Measurements from ENCODE around the gene ARFRP1.
"Not testable (repeated sequence)": the region's sequence is repeated elsewhere in the genome, so short reads cannot be mapped to it uniquely, and the experiment has no call there.

ARFRP1 gene

GRCh38 chr20:63732118-63733095, 24.6 kb upstream of the ARFRP1 start:
- no peak for DNase-seq

GRCh38 chr20:63731410-63731809, 23.6 kb upstream of the ARFRP1 start:
- no peak for DNase-seq

GRCh38 chr20:63730189-63730733, 22.5 kb upstream of the ARFRP1 start:
- not testable (repeated sequence) for DNase-seq

- not testable (repeated sequence) for DNase-seq
Measured at GRCh38 chr20:63722967-63723622, 15.3 kb upstream of the ARFRP1 start.

- no peak for DNase-seq
Measured at GRCh38 chr20:63718996-63719395, 11.2 kb upstream of the ARFRP1 start.

- DNase-seq, result no peak
Measured at GRCh38 chr20:63714858-63715257, 7.1 kb upstream of the ARFRP1 start.

- DNase-seq, result no peak
Measured at GRCh38 chr20:63712191-63712590, 4.4 kb upstream of the ARFRP1 start.

GRCh38 chr20:63711085-63711645, 3.4 kb upstream of the ARFRP1 start:
- DNase-seq, result no peak

GRCh38 chr20:63709149-63709527, 1.4 kb upstream of the ARFRP1 start:
- no peak for DNase-seq

- DNase-seq, result no peak
Measured at GRCh38 chr20:63708301-63709148, 749 bp upstream of the ARFRP1 start.

- peak; percentile 51 to 64 for DNase-seq
Measured at GRCh38 chr20:63706852-63707557, 771 bp downstream of the ARFRP1 start.

GRCh38 chr20:63706027-63706695, 1.6 kb downstream of the ARFRP1 start:
- DNase-seq, result no peak

GRCh38 chr20:63705232-63706026, 2.3 kb downstream of the ARFRP1 start:
- DNase-seq, result no peak

GRCh38 chr20:63704749-63705117, 3.0 kb downstream of the ARFRP1 start:
- DNase-seq, result no peak

GRCh38 chr20:63703976-63704748, 3.6 kb downstream of the ARFRP1 start:
- DNase-seq, result no peak

- no peak for DNase-seq
Measured at GRCh38 chr20:63703471-63703975, 4.3 kb downstream of the ARFRP1 start.

GRCh38 chr20:63702751-63703470, 4.9 kb downstream of the ARFRP1 start:
- DNase-seq, result no peak

GRCh38 chr20:63702036-63702665, 5.6 kb downstream of the ARFRP1 start:
- no peak for DNase-seq

Data from CD4-positive, alpha-beta T cell treated with Interleukin-1 beta for 1 hour (primary cell).